ENCODE results near the gene THAP11.

THAP11 gene

GRCh38 chr16:67841816-67842508 lies at the start of gene THAP11:
Gene THAP11, plus strand, starts transcription at chr16:67842320. Its CDS starts 235 bp downstream, at chr16:67842555.
- DNase-seq: peak; percentile 95

DNA sequence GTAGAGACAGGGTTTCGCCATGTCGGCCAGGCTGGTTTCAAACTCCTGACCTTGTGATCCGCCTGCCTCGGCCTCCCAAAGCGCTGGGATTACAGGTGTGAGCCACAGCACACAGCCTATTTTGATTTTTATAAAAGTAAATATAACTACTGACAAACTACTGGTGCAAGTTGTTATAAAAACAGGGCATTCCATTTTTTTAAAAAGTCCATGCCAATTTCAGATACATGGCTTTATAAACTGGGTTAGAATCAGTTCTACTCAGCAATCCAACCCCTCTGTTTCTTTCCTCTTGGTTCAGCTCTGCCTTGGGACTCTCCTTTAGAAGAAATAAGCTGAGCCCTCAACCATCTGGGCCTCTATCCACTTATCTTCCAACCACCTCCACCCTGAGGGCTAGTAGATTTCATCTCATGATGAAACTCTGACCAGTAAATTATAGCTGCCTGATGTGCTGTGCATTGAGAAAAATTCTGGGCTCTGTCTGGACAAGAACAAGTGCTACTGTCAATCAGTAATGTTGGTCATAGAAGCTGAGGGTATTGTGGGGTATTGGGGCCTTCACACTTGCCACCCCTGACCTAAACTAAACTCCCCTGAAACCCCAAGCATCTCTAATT lies 45.9 kb upstream of the THAP11 start:
- no peak for DNase-seq

GRCh38 chr16:67800338-67800926 lies 41.7 kb upstream of the THAP11 start:
- no peak for DNase-seq

- no peak for DNase-seq
These were observed 40.9 kb upstream of the THAP11 start for GRCh38 chr16:67801241-67801640.

GRCh38 chr16:67801883-67802282 lies 40.2 kb upstream of the THAP11 start:
- peak; percentile 69 for DNase-seq

- DNase-seq: no peak
These were observed 38.2 kb upstream of the THAP11 start for GRCh38 chr16:67803894-67804293.

- DNase-seq: no peak
These were observed 37.1 kb upstream of the THAP11 start for GRCh38 chr16:67804853-67805542.

- DNase-seq: no peak
These were observed 36.2 kb upstream of the THAP11 start for GRCh38 chr16:67805718-67806427.

- peak; percentile 97 for DNase-seq
These were observed 35.5 kb upstream of the THAP11 start, which contains the start of the genes RANBP10 and TSNAXIP1 for GRCh38 chr16:67806428-67807147. Gene RANBP10, minus strand, starts transcription at chr16:67806560. Its CDS starts 24 bp downstream, at chr16:67806536. Gene TSNAXIP1, plus strand, starts transcription at chr16:67806889. Its CDS starts 261 bp downstream, at chr16:67807150.

DNA sequence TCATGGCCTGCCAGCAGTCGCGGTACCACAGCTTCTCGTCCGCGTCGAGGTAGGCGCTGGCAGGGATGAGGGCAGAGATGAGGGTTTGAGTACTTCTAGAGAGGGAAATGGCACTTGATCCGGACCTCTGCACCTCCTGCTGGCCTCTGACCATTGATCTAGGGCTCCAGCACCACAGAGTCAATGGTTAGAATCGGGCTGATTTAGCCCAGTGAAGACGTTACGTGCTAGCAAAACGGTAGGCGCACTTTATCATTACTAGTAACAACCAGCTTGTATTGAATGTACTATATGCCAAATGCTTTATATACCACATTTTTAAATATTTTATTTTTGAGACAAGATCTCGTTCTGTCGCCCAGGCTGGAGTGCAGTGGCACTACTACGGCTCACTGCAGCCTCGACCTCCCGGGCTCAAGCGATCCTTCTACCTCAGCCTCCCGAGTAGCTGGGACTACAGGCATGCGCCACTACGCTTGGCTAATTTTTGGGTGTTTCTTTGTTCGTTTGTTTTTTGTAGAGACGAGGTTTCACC lies 34.9 kb upstream of the THAP11 start:
- DNase-seq: no peak

GRCh38 chr16:67811899-67812298 lies 30.2 kb upstream of the THAP11 start:
- no peak for DNase-seq

GRCh38 chr16:67814567-67814966 lies 27.6 kb upstream of the THAP11 start:
- DNase-seq: no peak

- no peak for DNase-seq
These were observed 21.4 kb upstream of the THAP11 start for GRCh38 chr16:67820608-67821259.

DNA sequence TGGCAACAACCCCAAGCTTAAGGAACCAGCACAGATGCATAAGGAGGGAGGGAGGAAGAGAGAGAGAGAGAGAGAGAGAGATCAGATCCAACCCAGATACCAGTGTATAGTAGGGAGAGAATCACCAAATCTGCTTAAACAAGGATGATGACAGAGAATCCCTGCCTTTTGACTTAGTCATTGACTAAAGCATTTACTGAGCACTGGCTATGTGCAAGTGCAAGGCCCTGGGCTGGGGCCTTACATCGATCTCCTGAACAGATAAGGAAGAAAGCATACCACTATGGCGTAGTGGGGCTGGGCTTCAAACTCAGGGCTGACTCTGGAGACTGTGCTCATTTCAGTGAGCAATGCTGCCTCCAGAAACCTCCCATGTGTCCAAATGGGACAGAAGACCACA lies 19.6 kb upstream of the THAP11 start:
- DNase-seq: no peak

GRCh38 chr16:67825119-67825518 lies 17.0 kb upstream of the THAP11 start:
- DNase-seq: no peak

DNA sequence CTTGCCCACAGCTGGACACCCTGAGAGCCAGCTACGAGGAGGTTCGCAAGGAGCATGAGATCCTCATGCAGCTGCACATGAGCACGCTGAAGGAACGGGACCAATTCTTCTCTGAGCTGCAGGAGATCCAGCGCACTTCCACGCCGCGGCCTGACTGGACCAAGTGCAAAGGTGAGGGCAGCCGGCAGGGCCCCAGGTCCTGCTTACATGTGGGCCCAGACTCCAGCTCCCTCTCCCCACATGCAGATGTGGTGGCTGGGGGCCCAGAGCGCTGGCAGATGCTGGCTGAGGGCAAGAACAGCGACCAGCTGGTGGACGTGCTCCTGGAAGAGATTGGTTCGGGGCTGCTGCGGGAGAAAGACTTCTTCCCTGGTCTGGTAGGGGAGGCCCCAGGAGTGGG lies 16.2 kb upstream of the THAP11 start:
- DNase-seq: no peak

- no peak for DNase-seq
These were observed 13.5 kb upstream of the THAP11 start for GRCh38 chr16:67828651-67829050.

GRCh38 chr16:67833030-67833414 lies 9.1 kb upstream of the THAP11 start:
- no peak for DNase-seq

- peak; percentile 93 for DNase-seq
These were observed 8.5 kb upstream of the THAP11 start for GRCh38 chr16:67833415-67834241.

- no peak for DNase-seq
These were observed 7.9 kb upstream of the THAP11 start for GRCh38 chr16:67834242-67834614.

Data from CD4-positive, alpha-beta T cell treated with Interleukin-6 for 4 hours (primary cell).